Endodermal cell (in vitro differentiated cells): ENCODE results near the gene AIRE. TPM values are rescaled to one million over a fixed set of nuclear protein-coding genes. Genes with fewer than 3 reads are reported as not detected.

Experiments
- DNase-seq: peaks from one replicate; pipeline ENCODE4 v3.0.0-alpha.2; 2017
- H3K27ac ChIP-seq: 2 replicates; pipeline ENCODE4 v1.5.1; 2013; ENCODE audit warnings: mild to moderate bottlenecking, low read depth, low read length, moderate library complexity
- H3K27me3 ChIP-seq: 2 replicates; pipeline ENCODE4 v1.6.1; 2013; ENCODE audit warnings: mild to moderate bottlenecking, low read length, moderate library complexity; ENCODE audit not compliant: insufficient read depth, control insufficient read depth, poor library complexity, severe bottlenecking
- H3K36me3 ChIP-seq: 2 replicates; pipeline ENCODE4 v1.7.0; 2013; ENCODE audit warnings: mild to moderate bottlenecking, low read length, moderate library complexity; ENCODE audit not compliant: control insufficient read depth, insufficient read depth
- H3K4me1 ChIP-seq: one replicate; pipeline ENCODE4 v1.7.0; 2013; ENCODE audit warnings: low read length; ENCODE audit not compliant: control insufficient read depth, insufficient read depth
- H3K4me3 ChIP-seq: 2 replicates; pipeline ENCODE4 v1.5.1; 2013; ENCODE audit warnings: mild to moderate bottlenecking, low read length, moderate library complexity
- H3K9ac ChIP-seq: 2 replicates; pipeline ENCODE4 v1.6.1; 2013; ENCODE audit warnings: mild to moderate bottlenecking, low read length, moderate library complexity; ENCODE audit not compliant: poor library complexity, severe bottlenecking; ENCODE audit errors: extremely low read depth
- H3K9me3 ChIP-seq: 2 replicates; pipeline ENCODE4 v1.6.1; 2013; ENCODE audit warnings: mild to moderate bottlenecking, low read length, moderate library complexity; ENCODE audit not compliant: control insufficient read depth
- H3K27ac Mint-ChIP-seq: 2 replicates; pipeline ENCODE4 v1.8.0; 2020; ENCODE audit warnings: mixed read lengths
- H3K27me3 Mint-ChIP-seq: 2 replicates; pipeline ENCODE4 v1.8.0; 2021; ENCODE audit warnings: mild to moderate bottlenecking, mixed read lengths; ENCODE audit not compliant: insufficient read depth
- H3K36me3 Mint-ChIP-seq: 2 replicates; pipeline ENCODE4 v1.8.0; 2020; ENCODE audit warnings: low read depth, mixed read lengths
- H3K4me1 Mint-ChIP-seq: 2 replicates; pipeline ENCODE4 v1.8.0; 2020; ENCODE audit warnings: mixed read lengths
- H3K4me3 Mint-ChIP-seq: 2 replicates; pipeline ENCODE4 v1.8.0; 2020; ENCODE audit warnings: mild to moderate bottlenecking, moderate library complexity, mixed read lengths
- H3K9me3 Mint-ChIP-seq: 2 replicates; pipeline ENCODE4 v1.8.0; 2020; ENCODE audit warnings: mild to moderate bottlenecking, mixed read lengths
- CTCF ChIP-seq: fragments of 200-600 bp; sonication (generic); conservative IDR thresholded peaks from 2 replicates; pipeline ENCODE4 v1.5.0; 2021; ENCODE audit warnings: antibody characterized with exemption, mild to moderate bottlenecking
- WGBS, 2 experiments: methylation state at CpG; one replicate each; pipeline versions ENCODE4 v1.1.5 to v1.1.7; 2013; ENCODE audit warnings: missing lambda C conversion rate in 2 of 2, mixed read lengths in 1 of 2; ENCODE audit not compliant: insufficient coverage in 1 of 2, insufficient read length in 1 of 2; 5-methylcytosine and 5-hydroxymethylcytosine counted together
- total RNA-seq, 2 donors: library from RNA; stranded (reverse); fragmentation: NEBNext Ultra II Directional in 1 of 2; extraction: Animal tissue kit (Norgen Biotek cat#: 25700) in 1 of 2; gene quantifications; 2 replicates in 1 of 2; 3 replicates in 1 of 2; pipeline ENCODE4 v1.2.1, GENCODE V29; 2021

Gene AIRE
- total RNA-seq, 2 donors from 2014 or later = 1.2 to 2.7 TPM

GRCh38 chr21:44312716-44313115, 27.0 kb downstream of the AIRE start:
- no peaks in the 10 kb centered on the region for H3K27me3 Mint-ChIP-seq
- no peak overlapping the region for H3K4me3 Mint-ChIP-seq
- no peaks in the 10 kb centered on the region for H3K9me3 ChIP-seq
- H3K36me3 ChIP-seq = peaks cover 48% of the 10 kb centered on the region
- no peaks in the 10 kb centered on the region for H3K27me3 ChIP-seq
- no peak overlapping the region for H3K4me3 ChIP-seq
- H3K27ac ChIP-seq = no peak overlapping the region
- H3K36me3 Mint-ChIP-seq = peaks cover 24% of the 10 kb centered on the region
- no peak overlapping the region for H3K9ac ChIP-seq
- no peaks in the 10 kb centered on the region for H3K4me1 Mint-ChIP-seq
- H3K4me1 ChIP-seq = no peaks in the 10 kb centered on the region
- no peak for TF ChIP-seq CTCF
- no peaks in the 10 kb centered on the region for H3K9me3 Mint-ChIP-seq
- no peak overlapping the region for H3K27ac Mint-ChIP-seq
- no peak for DNase-seq
- 97 to 99% methylated on average over 12 to 19 of the region's 19 CpGs for WGBS, 2 experiments

GRCh38 chr21:44313451-44313850, 27.8 kb downstream of the AIRE start:
- DNase-seq = no peak
- H3K36me3 Mint-ChIP-seq = peaks cover 17% of the 10 kb centered on the region
- no peaks in the 10 kb centered on the region for H3K27me3 ChIP-seq
- H3K9me3 Mint-ChIP-seq = no peaks in the 10 kb centered on the region
- H3K4me3 ChIP-seq = no peak overlapping the region
- 81 to 96% methylated on average over 3 to 13 of the region's 13 CpGs for WGBS, 2 experiments
- H3K4me1 ChIP-seq = no peaks in the 10 kb centered on the region
- no peak overlapping the region for H3K27ac Mint-ChIP-seq
- H3K36me3 ChIP-seq = peaks cover 48% of the 10 kb centered on the region
- no peak overlapping the region for H3K27ac ChIP-seq
- H3K4me1 Mint-ChIP-seq = no peaks in the 10 kb centered on the region
- no peaks in the 10 kb centered on the region for H3K9me3 ChIP-seq
- TF ChIP-seq CTCF = no peak
- H3K27me3 Mint-ChIP-seq = no peaks in the 10 kb centered on the region
- no peak overlapping the region for H3K9ac ChIP-seq
- no peak overlapping the region for H3K4me3 Mint-ChIP-seq

GRCh38 chr21:44314128-44314527, 28.5 kb downstream of the AIRE start:
- H3K9me3 Mint-ChIP-seq = no peaks in the 10 kb centered on the region
- Histone ChIP-seq H3K36me3 (peaks cover 44% of the 10 kb centered on the region), H3K9ac (no peak overlapping the region), H3K9me3 (no peaks in the 10 kb centered on the region), H3K27me3 (no peaks in the 10 kb centered on the region), H3K4me1 (no peaks in the 10 kb centered on the region), H3K27ac (no peak overlapping the region), H3K4me3 (no peak overlapping the region)
- H3K4me3 Mint-ChIP-seq = no peak overlapping the region
- 90 to 93% methylated on average over 11 to 15 of the region's 15 CpGs for WGBS, 2 experiments
- no peak overlapping the region for H3K27ac Mint-ChIP-seq
- no peaks in the 10 kb centered on the region for H3K27me3 Mint-ChIP-seq
- no peaks in the 10 kb centered on the region for H3K4me1 Mint-ChIP-seq
- no peak for DNase-seq
- peaks cover 18% of the 10 kb centered on the region for H3K36me3 Mint-ChIP-seq
- no peak for TF ChIP-seq CTCF
